GM12878 (cell line): ENCODE results near the gene ZNF709.

Experiments used
- BRCA1 ChIP-seq: IDR thresholded peaks from 2 replicates; pipeline ENCODE4 v1.6.1; 2011; ENCODE audit warnings: low read depth, low read length, improper control_type of control experiment
- GABPA ChIP-seq: IDR thresholded peaks from 2 replicates; pipeline ENCODE4 v1.6.1; 2014; ENCODE audit warnings: antibody characterized with exemption, low read depth, mild to moderate bottlenecking, inconsistent platforms
- HDAC6 ChIP-seq: fragments of 200-600 bp; sonication (generic); IDR thresholded peaks from one replicate; pipeline ENCODE4 v1.8.0; 2017; ENCODE audit warnings: antibody characterized with exemption; ENCODE audit not compliant: unreplicated experiment
- IKZF2 ChIP-seq, 2 experiments: fragments of 450-650 bp; IDR thresholded peaks; 2 replicates each; pipeline ENCODE4 v1.6.1; 2017; ENCODE audit warnings: mild to moderate bottlenecking in 2 of 2, moderate library complexity in 2 of 2
- JUND ChIP-seq: IDR thresholded peaks from 2 replicates; pipeline ENCODE4 v1.6.1; 2012; ENCODE audit warnings: low read depth, mild to moderate bottlenecking, low read length, improper control_type of control experiment, moderate library complexity
- KAT2A ChIP-seq: conservative IDR thresholded peaks from 2 replicates; pipeline ENCODE4 v1.6.1; 2011; ENCODE audit warnings: low read depth, low read length; ENCODE audit not compliant: control insufficient read depth
- MTA2 ChIP-seq: fragments of 450-650 bp; IDR thresholded peaks from 2 replicates; pipeline ENCODE4 v1.6.1; 2016; ENCODE audit warnings: low read depth, mild to moderate bottlenecking, moderate library complexity
- MYB ChIP-seq: fragments of 150-350 bp; IDR thresholded peaks from 2 replicates; pipeline ENCODE4 v1.6.1; 2014; ENCODE audit warnings: mild to moderate bottlenecking, low read depth, low read length, borderline replicate concordance
- NR2F1 ChIP-seq: fragments of 450-650 bp; conservative IDR thresholded peaks from 2 replicates; pipeline ENCODE4 v1.6.1; 2017; ENCODE audit warnings: mild to moderate bottlenecking
- TF ChIP-seq, protein P1 (sequence below), 3 experiments: IDR thresholded peaks in 2 of 3; conservative IDR thresholded peaks in 1 of 3; 2 replicates each; pipeline ENCODE4 v1.5.1; 2011; ENCODE audit warnings: low read depth in 3 of 3, low read length in 3 of 3, mild to moderate bottlenecking in 3 of 3, control low read depth in 2 of 3, moderate library complexity in 2 of 3, inconsistent platforms in 1 of 3, mixed read lengths in 1 of 3; ENCODE audit not compliant: control insufficient read depth in 2 of 3, insufficient read depth in 1 of 3; ENCODE audit errors: extremely low read depth in 1 of 3
- TF ChIP-seq, protein P2 (sequence below): IDR thresholded peaks from 2 replicates; pipeline ENCODE4 v1.6.1; 2012; ENCODE audit warnings: low read depth, low read length, improper control_type of control experiment
- TF ChIP-seq, protein P3 (sequence below): fragments of 450-650 bp; conservative IDR thresholded peaks from 2 replicates; pipeline ENCODE4 v1.6.1; 2017; ENCODE audit warnings: mild to moderate bottlenecking, moderate library complexity

DNA sequence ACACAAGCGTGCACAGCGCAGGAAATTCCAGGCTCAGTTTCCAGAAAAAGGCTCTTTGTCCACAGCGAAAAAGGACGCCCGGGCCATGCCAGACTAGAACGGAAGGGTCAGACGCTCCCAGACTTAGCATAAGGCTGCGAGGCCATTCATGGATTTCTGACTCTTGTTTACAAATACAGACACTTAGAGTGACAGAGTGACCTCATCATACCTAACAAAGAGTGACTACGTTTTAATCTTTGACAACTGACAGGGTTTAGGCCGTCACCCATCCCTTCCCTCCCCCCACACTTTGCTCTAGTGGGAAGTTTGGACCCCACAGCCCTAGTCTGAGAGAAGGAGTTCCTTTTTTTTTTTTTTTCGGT, 418 bp upstream of the ZNF709 start:
- TF ChIP-seq KAT2A = no peak
- no peak for TF ChIP-seq HDAC6
- TF ChIP-seq BRCA1 = no peak
- no peak for TF ChIP-seq GABPA
- TF ChIP-seq, protein P1, sequence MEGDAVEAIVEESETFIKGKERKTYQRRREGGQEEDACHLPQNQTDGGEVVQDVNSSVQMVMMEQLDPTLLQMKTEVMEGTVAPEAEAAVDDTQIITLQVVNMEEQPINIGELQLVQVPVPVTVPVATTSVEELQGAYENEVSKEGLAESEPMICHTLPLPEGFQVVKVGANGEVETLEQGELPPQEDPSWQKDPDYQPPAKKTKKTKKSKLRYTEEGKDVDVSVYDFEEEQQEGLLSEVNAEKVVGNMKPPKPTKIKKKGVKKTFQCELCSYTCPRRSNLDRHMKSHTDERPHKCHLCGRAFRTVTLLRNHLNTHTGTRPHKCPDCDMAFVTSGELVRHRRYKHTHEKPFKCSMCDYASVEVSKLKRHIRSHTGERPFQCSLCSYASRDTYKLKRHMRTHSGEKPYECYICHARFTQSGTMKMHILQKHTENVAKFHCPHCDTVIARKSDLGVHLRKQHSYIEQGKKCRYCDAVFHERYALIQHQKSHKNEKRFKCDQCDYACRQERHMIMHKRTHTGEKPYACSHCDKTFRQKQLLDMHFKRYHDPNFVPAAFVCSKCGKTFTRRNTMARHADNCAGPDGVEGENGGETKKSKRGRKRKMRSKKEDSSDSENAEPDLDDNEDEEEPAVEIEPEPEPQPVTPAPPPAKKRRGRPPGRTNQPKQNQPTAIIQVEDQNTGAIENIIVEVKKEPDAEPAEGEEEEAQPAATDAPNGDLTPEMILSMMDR (IDR thresholded peaks at IDR 0.05 in 2 of 3, conservative IDR thresholded peaks at IDR 0.05 in 1 of 3; ENCODE audit: control insufficient read depth in 2 of 3, extremely low read depth in 1 of 3, insufficient read depth in 1 of 3, low read depth in 3 of 3, low read length in 3 of 3) = no peak
- TF ChIP-seq, protein P2, sequence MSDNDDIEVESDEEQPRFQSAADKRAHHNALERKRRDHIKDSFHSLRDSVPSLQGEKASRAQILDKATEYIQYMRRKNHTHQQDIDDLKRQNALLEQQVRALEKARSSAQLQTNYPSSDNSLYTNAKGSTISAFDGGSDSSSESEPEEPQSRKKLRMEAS = no peak
- no peak for TF ChIP-seq IKZF2 (IDR thresholded peaks at IDR 0.05)
- no peak for TF ChIP-seq MYB
- TF ChIP-seq, protein P3, sequence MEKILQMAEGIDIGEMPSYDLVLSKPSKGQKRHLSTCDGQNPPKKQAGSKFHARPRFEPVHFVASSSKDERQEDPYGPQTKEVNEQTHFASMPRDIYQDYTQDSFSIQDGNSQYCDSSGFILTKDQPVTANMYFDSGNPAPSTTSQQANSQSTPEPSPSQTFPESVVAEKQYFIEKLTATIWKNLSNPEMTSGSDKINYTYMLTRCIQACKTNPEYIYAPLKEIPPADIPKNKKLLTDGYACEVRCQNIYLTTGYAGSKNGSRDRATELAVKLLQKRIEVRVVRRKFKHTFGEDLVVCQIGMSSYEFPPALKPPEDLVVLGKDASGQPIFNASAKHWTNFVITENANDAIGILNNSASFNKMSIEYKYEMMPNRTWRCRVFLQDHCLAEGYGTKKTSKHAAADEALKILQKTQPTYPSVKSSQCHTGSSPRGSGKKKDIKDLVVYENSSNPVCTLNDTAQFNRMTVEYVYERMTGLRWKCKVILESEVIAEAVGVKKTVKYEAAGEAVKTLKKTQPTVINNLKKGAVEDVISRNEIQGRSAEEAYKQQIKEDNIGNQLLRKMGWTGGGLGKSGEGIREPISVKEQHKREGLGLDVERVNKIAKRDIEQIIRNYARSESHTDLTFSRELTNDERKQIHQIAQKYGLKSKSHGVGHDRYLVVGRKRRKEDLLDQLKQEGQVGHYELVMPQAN = no peak
- TF ChIP-seq JUND = no peak
- TF ChIP-seq MTA2 = no peak
- no peak for TF ChIP-seq NR2F1
